BJ (cell line): ENCODE data around the gene TFEB. TPM values are rescaled to one million over a fixed set of nuclear protein-coding genes. Genes with fewer than 3 reads are reported as not detected.

Experiments used
- CTCF ChIA-PET: fragments of 350-600 bp; formaldehyde crosslinking; extraction: SDS; loops from one replicate; lab custom pipeline; 2021; ENCODE audit warnings: antibody characterized with exemption, inconsistent platforms; lab: Yijun Ruan, JAX
- POLR2A ChIA-PET: fragments of 300-600 bp; sonication (Branson Sonifier 250); formaldehyde crosslinking; extraction: SDS; loops from one replicate; lab custom pipeline; 2021; ENCODE audit warnings: antibody characterized with exemption; lab: Charles Lee
- DNase-seq: peaks from one replicate; pipeline ENCODE4 v3.0.0-alpha.2; 2011; ENCODE audit warnings: low read depth
- H3K27me3 ChIP-seq: 2 replicates; pipeline ENCODE4 v1.6.0; 2011; ENCODE audit warnings: low read length; ENCODE audit not compliant: control insufficient read depth, insufficient read depth
- H3K36me3 ChIP-seq: 2 replicates; pipeline ENCODE4 v1.5.1; 2011; ENCODE audit warnings: low read length; ENCODE audit not compliant: control insufficient read depth, insufficient read depth
- H3K4me3 ChIP-seq: 2 replicates; pipeline ENCODE4 v1.5.1; 2011; ENCODE audit warnings: low read depth, mild to moderate bottlenecking, control low read depth, low read length
- polyA plus RNA-seq: library from polyadenylated mRNA; depleted of rRNA; stranded (reverse); fragments of >200 nt; gene quantifications from 2 replicates; pipeline ENCODE4 v1.2.3, GENCODE V29; 2011
- TF ChIP-seq, protein P1 (sequence below): IDR thresholded peaks from 2 replicates; pipeline ENCODE4 v1.5.1; 2011; ENCODE audit warnings: low read depth, mild to moderate bottlenecking, control low read depth, inconsistent platforms, low read length, moderate library complexity; ENCODE audit not compliant: insufficient read depth

The TFEB gene
- polyA plus RNA-seq, 1 experiment, result 21.9 TPM

GRCh38 chr6:41737591-41738130 lies 2.3 kb upstream of the TFEB start:
- Histone ChIP-seq H3K27me3 (no peaks in the 10 kb centered on the region; the same call in 1 of the 2 replicates), H3K36me3 (no peaks in the 10 kb centered on the region), H3K4me3 (no peak overlapping the region)
- DNase-seq, result no peak
- TF ChIP-seq, protein P1, sequence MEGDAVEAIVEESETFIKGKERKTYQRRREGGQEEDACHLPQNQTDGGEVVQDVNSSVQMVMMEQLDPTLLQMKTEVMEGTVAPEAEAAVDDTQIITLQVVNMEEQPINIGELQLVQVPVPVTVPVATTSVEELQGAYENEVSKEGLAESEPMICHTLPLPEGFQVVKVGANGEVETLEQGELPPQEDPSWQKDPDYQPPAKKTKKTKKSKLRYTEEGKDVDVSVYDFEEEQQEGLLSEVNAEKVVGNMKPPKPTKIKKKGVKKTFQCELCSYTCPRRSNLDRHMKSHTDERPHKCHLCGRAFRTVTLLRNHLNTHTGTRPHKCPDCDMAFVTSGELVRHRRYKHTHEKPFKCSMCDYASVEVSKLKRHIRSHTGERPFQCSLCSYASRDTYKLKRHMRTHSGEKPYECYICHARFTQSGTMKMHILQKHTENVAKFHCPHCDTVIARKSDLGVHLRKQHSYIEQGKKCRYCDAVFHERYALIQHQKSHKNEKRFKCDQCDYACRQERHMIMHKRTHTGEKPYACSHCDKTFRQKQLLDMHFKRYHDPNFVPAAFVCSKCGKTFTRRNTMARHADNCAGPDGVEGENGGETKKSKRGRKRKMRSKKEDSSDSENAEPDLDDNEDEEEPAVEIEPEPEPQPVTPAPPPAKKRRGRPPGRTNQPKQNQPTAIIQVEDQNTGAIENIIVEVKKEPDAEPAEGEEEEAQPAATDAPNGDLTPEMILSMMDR, result no peak
- POLR2A ChIA-PET, result no interaction called here
- CTCF ChIA-PET, result interaction anchor here (1.1 to 1.6 kb wide), 4 partner anchors 11 to 50 kb away, joined by 3 to 4 read pairs (median 3); partner anchors contain the start of gene TOMM6

GRCh38 chr6:41736800-41737555 lies 1.6 kb upstream of the TFEB start:
- TF ChIP-seq, protein P1, result no peak
- ChIA-PET CTCF (interaction anchor here (1.2 to 1.6 kb wide), 3 partner anchors 12 to 48 kb away, joined by 3 to 4 read pairs (median 3); no protein-coding TSS in a partner anchor), POLR2A (no interaction called here)
- no peak for DNase-seq
- no peaks in the 10 kb centered on the region for H3K36me3 ChIP-seq
- H3K4me3 ChIP-seq, result no peak overlapping the region
- H3K27me3 ChIP-seq, result no peaks in the 10 kb centered on the region; the same call in 1 of the 2 replicates

DNA sequence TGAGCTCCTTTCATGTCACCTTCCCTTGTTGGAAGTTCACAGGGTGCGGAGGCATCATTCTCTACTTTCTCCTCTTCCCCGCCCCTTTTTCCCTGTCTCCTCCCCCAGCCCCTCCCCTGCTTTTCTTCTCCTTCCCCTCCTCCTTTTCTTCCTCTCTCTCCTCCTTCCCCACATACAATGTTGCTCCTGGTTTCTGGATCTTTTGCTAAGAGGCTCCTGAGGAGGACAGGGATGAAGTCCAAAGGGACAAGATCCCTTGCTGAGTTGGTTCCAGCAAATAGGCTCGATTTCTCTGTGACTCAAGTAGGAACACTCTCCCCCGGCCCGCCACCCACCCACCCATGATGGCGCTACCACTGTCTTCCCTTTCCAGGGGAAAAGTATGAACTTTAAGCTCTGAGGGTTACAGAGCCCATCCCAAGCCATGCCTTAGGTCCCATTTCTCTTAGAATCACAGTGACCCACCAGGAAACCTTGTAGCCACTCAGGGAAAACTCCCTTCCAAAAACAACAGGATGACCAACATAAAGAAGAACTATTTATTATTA lies 852 bp upstream of the TFEB start:
- CTCF ChIA-PET, result interaction anchor here (0.6 to 2.0 kb wide), 5 partner anchors 14 to 48 kb away, joined by 4 to 5 read pairs (median 4); no protein-coding TSS in a partner anchor
- Histone ChIP-seq H3K27me3 (no peaks in the 10 kb centered on the region; the same call in 1 of the 2 replicates), H3K4me3 (no peak overlapping the region), H3K36me3 (no peaks in the 10 kb centered on the region)
- POLR2A ChIA-PET, result no interaction called here
- TF ChIP-seq, protein P1, result no peak
- no peak for DNase-seq

GRCh38 chr6:41734666-41735426 lies 562 bp downstream of the TFEB start:
- ChIA-PET POLR2A (interaction anchor here (0.7 kb wide), 3 partner anchors 28 to 43 kb away, joined by 3 to 5 read pairs (median 3); no protein-coding TSS in a partner anchor), CTCF (interaction anchor here (0.7 to 3.3 kb wide), 24 partner anchors 9 to 367 kb away, joined by 3 to 28 read pairs (median 5); partner anchors contain the start of genes FRS3, PGC and TOMM6)
- H3K4me3 ChIP-seq, result peak overlapping the region; percentile 85
- TF ChIP-seq, protein P1, result no peak
- no peak for DNase-seq
- no peaks in the 10 kb centered on the region for H3K36me3 ChIP-seq
- no peaks in the 10 kb centered on the region; the same call in 1 of the 2 replicates for H3K27me3 ChIP-seq
